ENCODE results near the gene B4GALT3. TPM values are rescaled to one million over a fixed set of nuclear protein-coding genes. Genes with fewer than 3 reads are reported as not detected.

Gene B4GALT3
- total and polyA plus RNA-seq, 2 donors (not counting 1 experiment from before 2014, with no cell fraction given): 17.8 to 18.7 TPM

- H3K9ac ChIP-seq (ENCODE audit: insufficient read depth, low read length): no peak overlapping the region
- no peak for DNase-seq (ENCODE audit: low read depth in 2 of 2)
- H3K4me3 ChIP-seq (replicated peaks in 1 of 4; ENCODE audit: control extremely low read depth in 1 of 4, insufficient read depth in 1 of 4, low read depth in 3 of 4, low read length in 4 of 4): no peak overlapping the region
- no peak overlapping the region for H3K4me2 ChIP-seq (ENCODE audit: extremely low read depth, insufficient read depth, low read length)
- H3K4me1 ChIP-seq (ENCODE audit: control insufficient read depth, extremely low read depth, insufficient read depth, low read length): peaks cover 24% of the 10 kb centered on the region
- H3K36me3 ChIP-seq (ENCODE audit: control insufficient read depth, insufficient read depth, low read length): peaks cover 16% of the 10 kb centered on the region
- no peaks in the 10 kb centered on the region for H4K20me1 ChIP-seq (ENCODE audit: control insufficient read depth, extremely low read depth, insufficient read depth, low read length)
- TF ChIP-seq CTCF (conservative IDR thresholded peaks at IDR 0.05 in 1 of 2, IDR thresholded peaks at IDR 0.05 in 1 of 2; ENCODE audit: low read depth in 1 of 2, low read length in 2 of 2) (no peak), EZH2 (IDR thresholded peaks at IDR 0.05; ENCODE audit: low read length, missing control alignments) (no peak)
- H3K9me3 ChIP-seq (ENCODE audit: control insufficient read depth, insufficient read depth, low read depth, low read length): no peaks in the 10 kb centered on the region
- no peak overlapping the region for H3K27ac ChIP-seq (ENCODE audit: insufficient read depth, low read length)
- peaks cover 10% of the 10 kb centered on the region for H3K79me2 ChIP-seq (ENCODE audit: control insufficient read depth, insufficient read depth, low read length)
- H2AFZ ChIP-seq (ENCODE audit: low read length): no peak overlapping the region
- H3K27me3 ChIP-seq (ENCODE audit: control insufficient read depth, insufficient read depth, low read length): no peaks in the 10 kb centered on the region
Measured at GRCh38 chr1:161193561-161194235, 16.4 kb upstream of the B4GALT3 start.

GRCh38 chr1:161192476-161193465 lies 15.5 kb upstream of the B4GALT3 start:
- Histone ChIP-seq H3K27me3 (ENCODE audit: control insufficient read depth, insufficient read depth, low read length) (no peaks in the 10 kb centered on the region), H3K4me2 (ENCODE audit: extremely low read depth, insufficient read depth, low read length) (no peak overlapping the region), H3K4me1 (ENCODE audit: control insufficient read depth, extremely low read depth, insufficient read depth, low read length) (peaks cover 16% of the 10 kb centered on the region), H3K4me3 (replicated peaks in 1 of 4; ENCODE audit: control extremely low read depth in 1 of 4, insufficient read depth in 1 of 4, low read depth in 3 of 4, low read length in 4 of 4) (no peak overlapping the region), H3K9ac (ENCODE audit: insufficient read depth, low read length) (no peak overlapping the region), H4K20me1 (ENCODE audit: control insufficient read depth, extremely low read depth, insufficient read depth, low read length) (no peaks in the 10 kb centered on the region), H3K27ac (ENCODE audit: insufficient read depth, low read length) (no peak overlapping the region), H3K9me3 (ENCODE audit: control insufficient read depth, insufficient read depth, low read depth, low read length) (no peaks in the 10 kb centered on the region), H3K36me3 (ENCODE audit: control insufficient read depth, insufficient read depth, low read length) (peaks cover 16% of the 10 kb centered on the region), H2AFZ (ENCODE audit: low read length) (no peak overlapping the region), H3K79me2 (ENCODE audit: control insufficient read depth, insufficient read depth, low read length) (peaks cover 7% of the 10 kb centered on the region)
- peak; percentile 47 to 76 for DNase-seq (ENCODE audit: low read depth in 2 of 2)
- TF ChIP-seq CTCF (conservative IDR thresholded peaks at IDR 0.05 in 1 of 2, IDR thresholded peaks at IDR 0.05 in 1 of 2; ENCODE audit: low read depth in 1 of 2, low read length in 2 of 2) (peak; percentile 82 to 94), EZH2 (IDR thresholded peaks at IDR 0.05; ENCODE audit: low read length, missing control alignments) (no peak)

- peaks cover 9% of the 10 kb centered on the region for H3K4me1 ChIP-seq (ENCODE audit: control insufficient read depth, extremely low read depth, insufficient read depth, low read length)
- TF ChIP-seq EZH2 (IDR thresholded peaks at IDR 0.05; ENCODE audit: low read length, missing control alignments) (no peak), CTCF (conservative IDR thresholded peaks at IDR 0.05 in 1 of 2, IDR thresholded peaks at IDR 0.05 in 1 of 2; ENCODE audit: low read depth in 1 of 2, low read length in 2 of 2) (no peak)
- DNase-seq (ENCODE audit: low read depth in 2 of 2): no peak
- no peaks in the 10 kb centered on the region for H4K20me1 ChIP-seq (ENCODE audit: control insufficient read depth, extremely low read depth, insufficient read depth, low read length)
- no peak overlapping the region for H3K4me3 ChIP-seq (replicated peaks in 1 of 4; ENCODE audit: control extremely low read depth in 1 of 4, insufficient read depth in 1 of 4, low read depth in 3 of 4, low read length in 4 of 4)
- no peak overlapping the region for H2AFZ ChIP-seq (ENCODE audit: low read length)
- no peaks in the 10 kb centered on the region for H3K9me3 ChIP-seq (ENCODE audit: control insufficient read depth, insufficient read depth, low read depth, low read length)
- peaks cover 16% of the 10 kb centered on the region for H3K36me3 ChIP-seq (ENCODE audit: control insufficient read depth, insufficient read depth, low read length)
- H3K4me2 ChIP-seq (ENCODE audit: extremely low read depth, insufficient read depth, low read length): no peak overlapping the region
- H3K9ac ChIP-seq (ENCODE audit: insufficient read depth, low read length): no peak overlapping the region
- H3K79me2 ChIP-seq (ENCODE audit: control insufficient read depth, insufficient read depth, low read length): peaks cover 4% of the 10 kb centered on the region
- H3K27me3 ChIP-seq (ENCODE audit: control insufficient read depth, insufficient read depth, low read length): no peaks in the 10 kb centered on the region
- H3K27ac ChIP-seq (ENCODE audit: insufficient read depth, low read length): no peak overlapping the region
Measured at GRCh38 chr1:161191971-161192370, 14.7 kb upstream of the B4GALT3 start.

All from fibroblast of lung (primary cell).